ENCODE data around the gene YIPF1.

GRCh38 chr1:53899708-53900107 lies 10.1 kb upstream of the YIPF1 start:
- no peak for TF ChIP-seq CTCF (IDR thresholded peaks at IDR 0.05)
- no peak for TF ChIP-seq POLR2A (IDR thresholded peaks at IDR 0.05)
